ENCODE results near the gene PCYOX1L. TPM values are rescaled to one million over a fixed set of nuclear protein-coding genes. Genes with fewer than 3 reads are reported as not detected.

Gene PCYOX1L
- total and polyA plus RNA-seq, 9 of the 15 experiments (the other 6 are each of a cell fraction or from before 2014, with no cell fraction given), result 2.3 to 17.9 (median 6.0) TPM

DNA sequence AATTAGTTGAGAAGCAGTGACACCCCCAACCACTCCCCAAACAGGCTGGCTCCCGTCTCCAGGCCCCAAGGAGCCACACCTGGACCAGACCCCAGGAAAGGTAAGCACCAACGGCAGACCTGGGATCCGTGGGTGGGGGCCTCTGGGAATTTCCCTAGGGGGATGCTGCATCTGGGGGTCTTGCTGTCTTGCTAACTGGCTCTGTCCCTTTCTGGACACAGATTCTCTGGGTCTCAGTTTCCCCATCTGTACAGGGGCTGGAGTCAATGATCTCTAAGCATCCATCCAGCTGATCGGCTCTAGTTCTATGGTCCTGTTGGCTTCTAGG lies 49.1 kb downstream of the PCYOX1L start:
- DNase-seq (ENCODE audit: extremely low read depth in 1 of 4, low spot score in 3 of 4), result no peak
- peaks cover 0 to 14% of the 10 kb centered on the region in 2 experiments; a peak in 1 of 5 replicates for H3K27me3 ChIP-seq (ENCODE audit: control insufficient read depth in 2 of 2, insufficient read depth in 2 of 2, low read length in 2 of 2)
- no peaks in the 10 kb centered on the region for H3K36me3 ChIP-seq (ENCODE audit: control insufficient read depth, insufficient read depth, low read length)
- no peaks in the 10 kb centered on the region for H3K9me1 ChIP-seq (ENCODE audit: control insufficient read depth, insufficient read depth, low read length)
- no peaks in the 10 kb centered on the region for H3K79me2 ChIP-seq (ENCODE audit: control insufficient read depth, insufficient read depth, low read length)
- no TSS peak for BruUV-seq (replicated peaks)
- peaks cover 15 to 17% of the 10 kb centered on the region in 2 experiments; a peak in 4 of 5 replicates for H3K4me1 ChIP-seq (replicated peaks in 1 of 2; ENCODE audit: control insufficient read depth in 2 of 2, insufficient read depth in 2 of 2, low read length in 2 of 2)
- 17% methylated on average over 4 of the region's 4 CpGs for WGBS (ENCODE audit: insufficient coverage, low coverage, missing lambda C conversion rate)
- H4K20me1 ChIP-seq (replicated peaks; ENCODE audit: control insufficient read depth, insufficient read depth, low read length), result no peaks in the 10 kb centered on the region
- H3K9ac ChIP-seq (ENCODE audit: insufficient read depth in 1 of 2, low read depth in 2 of 2, low read length in 2 of 2), result 0 out of 4 replicates have a peak overlapping the region, but pooled peaks of 1 of the 2 experiments have one; percentile 28
- H3K4me3 ChIP-seq, result no peak overlapping the region
- no peak overlapping the region for H3K27ac ChIP-seq (ENCODE audit: extremely low read depth, low read depth, low read length)
- H3K9me3 ChIP-seq (replicated peaks; ENCODE audit: control insufficient read depth, insufficient read depth, low read depth, low read length), result no peaks in the 10 kb centered on the region
- in situ Hi-C loops (cut with MboI), result no loop called here
- no peak overlapping the region for H3K4me2 ChIP-seq (ENCODE audit: insufficient read depth, low read length)
- FAIRE-seq, result no peak
- no peak for TF ChIP-seq ZNF316 (IDR thresholded peaks at IDR 0.05)
- TF ChIP-seq, protein P1, sequence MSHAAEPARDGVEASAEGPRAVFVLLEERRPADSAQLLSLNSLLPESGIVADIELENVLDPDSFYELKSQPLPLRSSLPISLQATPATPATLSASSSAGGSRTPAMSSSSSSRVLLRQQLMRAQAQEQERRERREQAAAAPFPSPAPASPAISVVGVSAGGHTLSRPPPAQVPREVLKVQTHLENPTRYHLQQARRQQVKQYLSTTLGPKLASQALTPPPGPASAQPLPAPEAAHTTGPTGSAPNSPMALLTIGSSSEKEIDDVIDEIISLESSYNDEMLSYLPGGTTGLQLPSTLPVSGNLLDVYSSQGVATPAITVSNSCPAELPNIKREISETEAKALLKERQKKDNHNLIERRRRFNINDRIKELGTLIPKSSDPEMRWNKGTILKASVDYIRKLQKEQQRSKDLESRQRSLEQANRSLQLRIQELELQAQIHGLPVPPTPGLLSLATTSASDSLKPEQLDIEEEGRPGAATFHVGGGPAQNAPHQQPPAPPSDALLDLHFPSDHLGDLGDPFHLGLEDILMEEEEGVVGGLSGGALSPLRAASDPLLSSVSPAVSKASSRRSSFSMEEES (CRISPR knock-in tag; IDR thresholded peaks at IDR 0.05), result no peak
- no peak for TF ChIP-seq RBFOX2 (IDR thresholded peaks at IDR 0.05; ENCODE audit: low read depth, low read length)
- no peak for TF ChIP-seq TSC22D4 (tag; IDR thresholded peaks at IDR 0.05)
- TF ChIP-seq, protein P2, sequence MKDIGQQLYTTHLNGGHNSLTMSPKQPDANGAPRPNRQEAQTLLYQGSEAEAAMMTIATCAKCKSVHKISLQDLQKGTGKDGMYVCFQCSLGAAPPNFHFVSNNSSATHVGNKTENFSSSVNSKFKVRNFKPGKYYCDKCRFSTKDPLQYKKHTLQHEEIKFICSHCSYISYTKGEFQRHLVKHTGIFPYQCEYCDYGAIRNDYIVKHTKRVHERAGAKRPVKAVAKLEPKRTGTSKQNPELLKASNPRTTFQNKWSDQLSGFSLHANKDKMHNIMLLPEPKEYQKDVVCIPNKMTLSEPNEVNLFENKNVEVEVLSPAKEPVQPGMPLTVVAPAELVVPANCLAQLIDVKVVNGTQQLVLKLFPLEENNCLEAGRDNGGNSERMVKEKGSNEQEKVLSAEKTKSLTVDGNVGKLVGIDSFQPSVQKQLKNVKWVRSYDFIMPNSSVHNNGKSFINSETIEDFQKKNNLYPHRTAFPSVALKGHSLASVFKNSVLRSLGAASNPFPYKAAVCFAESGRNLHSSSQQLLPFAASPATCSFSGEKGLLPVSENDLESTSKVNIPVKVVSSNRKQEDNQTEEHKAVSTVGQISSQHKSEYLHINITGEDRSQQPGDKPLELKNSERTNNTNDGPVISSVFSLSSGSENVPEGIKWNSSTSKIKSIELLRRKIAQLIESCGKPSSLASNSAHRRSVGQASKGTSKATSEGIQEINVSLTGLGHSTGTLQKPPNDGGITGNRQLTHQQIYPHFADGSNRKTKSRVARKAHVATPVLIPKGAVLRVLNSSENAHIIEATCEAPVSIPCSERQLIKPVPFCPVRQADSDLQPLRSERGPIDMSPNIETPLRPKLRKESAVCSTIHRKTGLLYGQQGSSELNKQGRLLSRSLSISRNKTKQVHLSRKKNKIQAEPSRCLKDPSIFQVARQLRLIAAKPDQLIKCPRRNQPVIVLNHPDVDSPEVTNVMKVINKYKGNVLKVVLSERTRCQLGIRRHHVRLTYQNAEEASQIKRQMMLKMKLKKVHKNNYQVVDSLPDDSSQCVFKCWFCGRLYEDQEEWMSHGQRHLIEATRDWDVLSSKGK (CRISPR knock-in tag; IDR thresholded peaks at IDR 0.05), result no peak
- no peak for TF ChIP-seq ZZZ3 (IDR thresholded peaks at IDR 0.05)
- TF ChIP-seq POLR3A (IDR thresholded peaks at IDR 0.05; ENCODE audit: borderline replicate concordance, extremely low read depth, insufficient read depth, insufficient read length), result no peak
- TF ChIP-seq TOE1 (IDR thresholded peaks at IDR 0.05; ENCODE audit: borderline replicate concordance), result no peak
- TF ChIP-seq TOE1 (CRISPR knock-in tag; IDR thresholded peaks at IDR 0.05; ENCODE audit: borderline replicate concordance, low read depth), result no peak
- TF ChIP-seq MYNN (IDR thresholded peaks at IDR 0.05), result no peak
- TF ChIP-seq MYNN (CRISPR knock-in tag; IDR thresholded peaks at IDR 0.05), result no peak
- TF ChIP-seq, protein P3, sequence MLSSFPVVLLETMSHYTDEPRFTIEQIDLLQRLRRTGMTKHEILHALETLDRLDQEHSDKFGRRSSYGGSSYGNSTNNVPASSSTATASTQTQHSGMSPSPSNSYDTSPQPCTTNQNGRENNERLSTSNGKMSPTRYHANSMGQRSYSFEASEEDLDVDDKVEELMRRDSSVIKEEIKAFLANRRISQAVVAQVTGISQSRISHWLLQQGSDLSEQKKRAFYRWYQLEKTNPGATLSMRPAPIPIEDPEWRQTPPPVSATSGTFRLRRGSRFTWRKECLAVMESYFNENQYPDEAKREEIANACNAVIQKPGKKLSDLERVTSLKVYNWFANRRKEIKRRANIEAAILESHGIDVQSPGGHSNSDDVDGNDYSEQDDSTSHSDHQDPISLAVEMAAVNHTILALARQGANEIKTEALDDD (IDR thresholded peaks at IDR 0.05), result no peak
- intact Hi-C loops (cut with micrococcal nuclease), result no loop called here
- ChIA-PET POLR2A (interaction anchor here (0.8 to 1.0 kb wide), 2 partner anchors 9 to 21 kb away, joined by 3 read pairs; no protein-coding TSS in a partner anchor), CTCF (ENCODE audit: low intra/inter-chr PET ratio) (no interaction called here)
- no peak for ATAC-seq
- H2AFZ ChIP-seq (ENCODE audit: low read depth, low read length), result no peak overlapping the region

All from K562 (cell line).